PFSK-1 (cell line): Measurements from ENCODE around the gene PCK2.

Source experiments
- FOXP2 ChIP-seq: optimal IDR thresholded peaks from 2 replicates; pipeline ENCODE3; 2011; ENCODE audit warnings: borderline replicate concordance, control low read depth, inconsistent platforms; ENCODE audit not compliant: insufficient read depth; ENCODE audit errors: extremely low read length, extremely low read depth
- POLR2AphosphoS5 ChIP-seq: IDR thresholded peaks from 2 replicates; pipeline ENCODE4 v1.6.1; 2012; ENCODE audit warnings: low read depth, mild to moderate bottlenecking, control low read depth, low read length, moderate library complexity
- SIN3A ChIP-seq: IDR thresholded peaks from 2 replicates; pipeline ENCODE4 v1.6.1; 2012; ENCODE audit warnings: mild to moderate bottlenecking, low read length, moderate library complexity, borderline replicate concordance; ENCODE audit not compliant: insufficient read depth
- TAF1 ChIP-seq: IDR thresholded peaks from 2 replicates; pipeline ENCODE4 v1.6.1; 2012; ENCODE audit warnings: low read length, control low read depth, borderline replicate concordance; ENCODE audit not compliant: insufficient read depth
- TF ChIP-seq, protein P1 (sequence below), 2 experiments: IDR thresholded peaks; 2 replicates each; pipeline versions ENCODE4 v1.6.1 to v1.8.0; 2011 to 2012; ENCODE audit warnings: low read depth in 2 of 2, low read length in 2 of 2, control low read depth in 1 of 2, inconsistent platforms in 1 of 2, mild to moderate bottlenecking in 1 of 2, moderate library complexity in 1 of 2; ENCODE audit not compliant: insufficient read depth in 1 of 2

GRCh38 chr14:24069411-24069735 is 24.7 kb upstream of the PCK2 start:
- TF ChIP-seq POLR2AphosphoS5 (no peak), TAF1 (no peak), SIN3A (no peak), FOXP2 (no peak)
- TF ChIP-seq, protein P1, sequence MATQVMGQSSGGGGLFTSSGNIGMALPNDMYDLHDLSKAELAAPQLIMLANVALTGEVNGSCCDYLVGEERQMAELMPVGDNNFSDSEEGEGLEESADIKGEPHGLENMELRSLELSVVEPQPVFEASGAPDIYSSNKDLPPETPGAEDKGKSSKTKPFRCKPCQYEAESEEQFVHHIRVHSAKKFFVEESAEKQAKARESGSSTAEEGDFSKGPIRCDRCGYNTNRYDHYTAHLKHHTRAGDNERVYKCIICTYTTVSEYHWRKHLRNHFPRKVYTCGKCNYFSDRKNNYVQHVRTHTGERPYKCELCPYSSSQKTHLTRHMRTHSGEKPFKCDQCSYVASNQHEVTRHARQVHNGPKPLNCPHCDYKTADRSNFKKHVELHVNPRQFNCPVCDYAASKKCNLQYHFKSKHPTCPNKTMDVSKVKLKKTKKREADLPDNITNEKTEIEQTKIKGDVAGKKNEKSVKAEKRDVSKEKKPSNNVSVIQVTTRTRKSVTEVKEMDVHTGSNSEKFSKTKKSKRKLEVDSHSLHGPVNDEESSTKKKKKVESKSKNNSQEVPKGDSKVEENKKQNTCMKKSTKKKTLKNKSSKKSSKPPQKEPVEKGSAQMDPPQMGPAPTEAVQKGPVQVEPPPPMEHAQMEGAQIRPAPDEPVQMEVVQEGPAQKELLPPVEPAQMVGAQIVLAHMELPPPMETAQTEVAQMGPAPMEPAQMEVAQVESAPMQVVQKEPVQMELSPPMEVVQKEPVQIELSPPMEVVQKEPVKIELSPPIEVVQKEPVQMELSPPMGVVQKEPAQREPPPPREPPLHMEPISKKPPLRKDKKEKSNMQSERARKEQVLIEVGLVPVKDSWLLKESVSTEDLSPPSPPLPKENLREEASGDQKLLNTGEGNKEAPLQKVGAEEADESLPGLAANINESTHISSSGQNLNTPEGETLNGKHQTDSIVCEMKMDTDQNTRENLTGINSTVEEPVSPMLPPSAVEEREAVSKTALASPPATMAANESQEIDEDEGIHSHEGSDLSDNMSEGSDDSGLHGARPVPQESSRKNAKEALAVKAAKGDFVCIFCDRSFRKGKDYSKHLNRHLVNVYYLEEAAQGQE (IDR thresholded peaks at IDR 0.05; ENCODE audit: insufficient read depth in 1 of 2, low read depth in 2 of 2, low read length in 2 of 2) = no peak
